Adrenal gland (tissue), 5 donors: Measurements from ENCODE around the gene CDC27.

Source experiments
- POLR2A ChIP-seq, 2 donors: fragments of 450-650 bp; IDR thresholded peaks; one replicate each; pipeline ENCODE4 v1.6.1; 2017; ENCODE audit warnings: antibody characterized with exemption in 2 of 2, mild to moderate bottlenecking in 2 of 2, moderate library complexity in 1 of 2
- TF ChIP-seq, protein P1 (sequence below), 6 experiments: fragments of 450-650 bp in 4 of 6; fragments of 200-600 bp in 2 of 6; sonication (generic) in 1 of 6; IDR thresholded peaks; 1 replicate in 5 of 6; 2 replicates in 1 of 6; pipeline versions ENCODE4 v1.5.1 to v1.8.0; 2016 to 2021; ENCODE audit warnings: antibody characterized with exemption in 6 of 6, mild to moderate bottlenecking in 2 of 6, moderate library complexity in 1 of 6
- donor health status: DM: no; HTN: no; CAD: no.

DNA sequence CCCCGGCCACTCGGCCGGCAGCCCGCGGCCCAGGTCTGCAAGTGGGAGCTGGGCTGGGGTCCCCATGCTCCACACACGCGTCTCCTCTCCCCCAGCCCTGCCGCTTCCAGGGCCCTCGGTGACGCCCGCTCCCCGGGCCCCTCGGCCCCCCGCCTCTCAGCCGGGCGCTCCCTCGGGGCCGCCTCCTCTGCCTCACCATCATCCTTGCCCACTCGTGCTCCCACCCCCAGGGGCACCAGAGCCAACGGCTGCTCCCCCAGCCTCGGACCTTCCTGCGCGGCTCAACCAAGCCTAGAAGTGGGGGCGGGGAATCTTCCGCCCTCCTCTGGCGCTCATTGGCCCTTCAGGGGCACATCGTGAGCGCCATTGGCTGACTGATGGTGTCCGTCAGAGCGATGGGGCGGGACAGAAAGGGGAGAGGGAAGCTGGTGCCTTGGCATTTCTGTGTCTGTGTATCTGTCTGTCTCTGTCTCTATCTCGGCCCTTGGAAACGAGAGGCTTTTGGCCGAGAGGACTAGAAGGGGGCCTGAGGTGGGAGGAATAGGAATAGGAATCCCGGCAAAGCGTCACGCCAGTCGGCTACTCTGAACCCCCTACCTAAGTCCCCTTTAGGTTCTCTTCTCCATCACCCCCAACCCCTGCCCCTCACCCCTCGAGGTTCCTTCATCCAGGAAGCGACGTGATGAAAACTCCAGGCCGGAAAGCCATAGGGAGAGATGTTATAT, 88.9 kb downstream of the CDC27 start:
- TF ChIP-seq, protein P1, sequence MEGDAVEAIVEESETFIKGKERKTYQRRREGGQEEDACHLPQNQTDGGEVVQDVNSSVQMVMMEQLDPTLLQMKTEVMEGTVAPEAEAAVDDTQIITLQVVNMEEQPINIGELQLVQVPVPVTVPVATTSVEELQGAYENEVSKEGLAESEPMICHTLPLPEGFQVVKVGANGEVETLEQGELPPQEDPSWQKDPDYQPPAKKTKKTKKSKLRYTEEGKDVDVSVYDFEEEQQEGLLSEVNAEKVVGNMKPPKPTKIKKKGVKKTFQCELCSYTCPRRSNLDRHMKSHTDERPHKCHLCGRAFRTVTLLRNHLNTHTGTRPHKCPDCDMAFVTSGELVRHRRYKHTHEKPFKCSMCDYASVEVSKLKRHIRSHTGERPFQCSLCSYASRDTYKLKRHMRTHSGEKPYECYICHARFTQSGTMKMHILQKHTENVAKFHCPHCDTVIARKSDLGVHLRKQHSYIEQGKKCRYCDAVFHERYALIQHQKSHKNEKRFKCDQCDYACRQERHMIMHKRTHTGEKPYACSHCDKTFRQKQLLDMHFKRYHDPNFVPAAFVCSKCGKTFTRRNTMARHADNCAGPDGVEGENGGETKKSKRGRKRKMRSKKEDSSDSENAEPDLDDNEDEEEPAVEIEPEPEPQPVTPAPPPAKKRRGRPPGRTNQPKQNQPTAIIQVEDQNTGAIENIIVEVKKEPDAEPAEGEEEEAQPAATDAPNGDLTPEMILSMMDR (IDR thresholded peaks at IDR 0.05), result peak in 2 of 6 experiments; percentile 9 to 11
- TF ChIP-seq POLR2A (IDR thresholded peaks at IDR 0.05), result peak in 1 of 2 donors; percentile 68
